HG03442 (cell line): ENCODE results near the gene GXYLT1.
"Not testable (repeated sequence)": the region's sequence is repeated elsewhere in the genome, so short reads cannot be mapped to it uniquely, and the experiment has no call there.

ENCODE experiments used
- ATAC-seq: cut with Tn5 transposase; IDR thresholded peaks from one replicate; pipeline ENCODE4 v1.9.1; 2021; ENCODE audit warnings: mild to moderate bottlenecking, moderate library complexity; ENCODE audit not compliant: unreplicated experiment

GXYLT1 gene

DNA sequence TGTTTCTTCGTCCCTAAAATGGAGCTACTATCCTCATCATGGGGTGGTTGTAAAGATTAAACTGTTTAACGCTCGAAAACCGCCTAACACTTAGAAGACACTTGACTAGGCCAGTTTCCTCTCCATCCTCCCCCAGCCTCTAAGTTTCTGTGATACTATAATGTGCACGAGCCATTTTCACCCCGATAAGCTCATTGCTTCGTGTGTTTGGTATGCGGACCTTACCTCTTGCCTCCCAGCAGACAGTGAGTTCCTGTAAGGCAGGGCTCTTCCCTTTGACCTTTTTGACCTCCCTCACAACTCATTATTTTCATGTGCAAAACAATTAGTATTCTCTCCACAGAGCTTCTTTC, 499 bp upstream of the GXYLT1 start:
- no peak for ATAC-seq

DNA sequence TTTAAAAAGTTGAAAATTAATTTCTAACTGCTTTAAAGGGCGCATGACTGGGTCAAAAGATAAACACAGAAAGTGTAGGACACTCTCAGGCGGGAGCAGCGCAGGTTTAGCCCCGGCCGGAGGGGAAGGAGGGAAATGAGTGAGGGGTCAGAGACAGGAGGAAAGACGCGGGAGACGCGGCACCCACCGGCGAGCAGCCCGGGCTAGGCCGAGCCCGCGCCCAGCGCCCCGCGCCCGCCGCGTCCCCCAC, 591 bp downstream of the GXYLT1 start:
- ATAC-seq, result no peak

DNA sequence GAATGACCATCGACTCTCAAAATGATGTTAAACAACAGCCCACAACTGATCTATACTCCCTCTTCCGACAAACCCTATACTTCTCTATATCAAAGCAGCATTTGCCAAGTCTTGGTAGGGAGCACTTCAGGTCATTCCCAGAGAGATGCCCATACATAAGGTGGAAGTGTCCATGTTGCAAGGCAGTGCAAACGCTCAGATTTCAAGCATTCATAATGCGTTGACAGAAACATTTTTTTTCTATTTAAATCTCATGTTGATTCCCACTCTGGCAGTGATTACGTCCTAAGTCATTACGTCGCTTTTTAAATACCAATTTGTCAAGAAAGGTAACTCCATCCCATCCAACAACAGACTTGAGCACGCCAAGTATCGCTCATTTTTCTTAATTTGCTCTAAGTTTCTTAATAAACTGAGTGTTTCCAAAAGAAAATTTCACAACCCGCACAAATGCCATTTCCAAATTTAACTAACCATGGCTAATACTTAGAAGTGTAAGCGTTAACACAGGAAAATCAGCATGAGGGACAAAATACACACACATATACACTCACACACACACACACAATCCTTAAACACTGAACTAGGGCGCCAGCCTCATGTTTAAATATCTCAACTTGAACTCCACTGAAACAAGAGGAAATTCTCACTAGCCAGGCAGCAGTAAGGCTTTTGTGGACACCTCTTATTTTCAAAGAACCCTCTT, 1.1 kb downstream of the GXYLT1 start:
- ATAC-seq, result no peak

GRCh38 chr12:42141981-42142606, 2.6 kb downstream of the GXYLT1 start:
- ATAC-seq, result no peak

DNA sequence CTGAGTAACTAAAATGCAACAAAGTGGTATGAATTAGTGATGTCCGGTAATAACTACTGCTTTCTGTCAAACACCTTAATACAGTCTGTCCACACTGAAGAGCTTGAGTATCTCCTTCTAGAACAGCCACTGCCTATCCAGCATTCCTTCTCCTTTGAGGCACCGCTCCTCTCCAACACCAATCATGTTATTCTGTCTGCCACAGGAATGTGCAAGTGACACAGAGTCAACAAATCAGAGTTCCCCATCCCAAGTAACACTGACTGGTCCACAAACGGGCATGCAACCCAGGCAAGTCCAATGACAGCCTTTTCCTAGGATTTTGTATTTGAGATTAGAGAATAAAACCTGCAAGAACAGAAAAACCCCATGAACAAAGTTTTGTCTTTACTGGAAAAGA, 3.8 kb downstream of the GXYLT1 start:
- no peak for ATAC-seq

GRCh38 chr12:42135259-42135814, 9.3 kb downstream of the GXYLT1 start:
- no peak for ATAC-seq

GRCh38 chr12:42130672-42131402, 13.8 kb downstream of the GXYLT1 start:
- no peak for ATAC-seq

DNA sequence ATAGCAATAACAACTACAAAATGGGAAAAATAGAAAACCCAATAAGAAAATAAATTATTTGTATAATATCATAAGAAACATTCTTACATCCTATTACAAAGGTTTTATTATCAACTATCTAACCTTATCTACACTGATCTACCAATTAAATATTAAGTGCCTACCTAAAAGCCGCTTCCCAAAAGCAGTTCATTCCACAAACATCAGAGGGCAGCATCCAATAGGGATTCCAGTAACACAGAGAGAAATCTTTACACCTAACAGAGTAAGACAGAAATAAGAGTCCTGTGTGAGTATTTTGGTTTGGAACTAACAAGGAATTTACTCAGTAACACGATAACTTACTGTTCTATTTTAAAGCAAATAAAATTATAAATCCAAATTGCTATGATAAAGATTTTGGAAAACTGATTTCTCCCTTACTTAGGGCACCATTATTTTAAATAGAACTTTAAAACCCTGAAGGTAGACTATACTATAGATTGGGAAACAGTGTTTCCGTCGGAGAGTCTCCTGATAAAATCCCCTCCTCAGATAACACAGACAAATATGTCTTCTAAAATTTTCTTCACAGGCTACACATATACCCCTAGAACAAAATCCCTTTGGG, 15.0 kb downstream of the GXYLT1 start:
- ATAC-seq, result no peak

GRCh38 chr12:42128888-42129287, 15.8 kb downstream of the GXYLT1 start:
- no peak for ATAC-seq

GRCh38 chr12:42128327-42128726, 16.3 kb downstream of the GXYLT1 start:
- no peak for ATAC-seq

DNA sequence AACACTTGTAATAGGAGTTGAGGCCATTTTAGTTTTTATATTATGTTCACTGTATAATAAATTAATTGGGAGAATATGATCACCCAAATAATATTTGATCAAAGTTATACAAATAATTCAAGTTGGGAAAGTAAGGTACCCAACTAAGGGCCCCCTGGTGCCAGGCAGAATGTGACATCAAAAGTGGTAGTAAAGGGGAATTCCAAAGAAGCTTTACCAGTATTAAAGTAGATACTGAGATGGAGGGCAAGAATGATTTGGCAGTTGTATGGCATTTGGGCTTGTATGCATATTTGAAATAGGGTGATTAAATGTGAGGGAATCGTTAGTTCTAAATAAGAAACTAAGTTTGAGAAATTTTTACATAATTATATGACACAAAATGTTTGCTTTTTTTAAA, 17.7 kb downstream of the GXYLT1 start:
- ATAC-seq, result no peak

DNA sequence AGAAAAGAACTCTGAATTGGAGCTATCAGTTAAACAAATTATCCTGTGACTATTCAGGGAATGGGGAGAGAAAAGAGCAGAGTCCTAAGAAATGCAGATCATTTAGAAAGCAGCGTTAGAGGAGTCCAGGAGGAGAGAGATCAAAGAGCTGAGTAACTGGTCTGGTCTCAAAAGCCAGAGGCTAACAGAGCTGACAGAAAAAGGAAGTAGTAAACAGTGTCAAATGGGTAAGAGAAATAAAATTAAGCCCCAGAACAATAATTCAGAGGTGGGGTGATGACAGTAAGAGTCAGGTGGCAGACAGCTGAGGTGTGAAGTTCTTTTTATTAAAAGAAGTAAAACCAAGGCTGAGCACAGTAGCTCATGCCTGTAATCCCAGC, 19.3 kb downstream of the GXYLT1 start:
- ATAC-seq, result no peak

DNA sequence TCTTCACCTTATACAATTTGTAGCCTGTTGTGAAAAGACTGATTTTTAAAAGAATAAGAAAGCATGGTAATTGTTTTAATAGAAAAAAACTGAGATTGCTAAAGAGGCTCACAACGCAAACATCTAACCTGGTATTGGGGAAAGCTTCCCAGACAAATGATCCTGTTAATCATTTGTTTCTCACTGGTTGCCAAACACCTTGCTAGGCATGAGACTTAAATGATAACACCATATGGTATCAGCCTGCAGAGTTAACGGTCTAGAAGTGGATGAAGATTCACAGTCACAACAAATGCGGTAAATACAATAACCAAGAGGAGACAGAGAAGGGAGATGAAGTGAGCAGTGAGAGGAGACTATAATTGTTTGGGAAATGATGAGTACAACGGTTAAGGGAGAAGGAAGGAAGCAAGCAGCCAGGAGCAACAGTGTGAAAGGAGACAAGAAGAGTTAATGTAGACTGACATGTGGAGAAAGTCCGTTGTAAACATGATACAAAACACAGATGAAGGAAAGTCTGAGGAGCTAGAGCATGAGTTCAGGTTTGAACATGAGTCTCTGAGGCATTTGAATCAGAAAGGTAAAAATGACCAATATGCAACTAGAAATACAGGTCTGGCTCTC, 19.8 kb downstream of the GXYLT1 start:
- no peak for ATAC-seq

GRCh38 chr12:42119085-42119633, 25.5 kb downstream of the GXYLT1 start:
- peak; percentile 55 for ATAC-seq

GRCh38 chr12:42118136-42118879, 26.4 kb downstream of the GXYLT1 start:
- ATAC-seq, result no peak

DNA sequence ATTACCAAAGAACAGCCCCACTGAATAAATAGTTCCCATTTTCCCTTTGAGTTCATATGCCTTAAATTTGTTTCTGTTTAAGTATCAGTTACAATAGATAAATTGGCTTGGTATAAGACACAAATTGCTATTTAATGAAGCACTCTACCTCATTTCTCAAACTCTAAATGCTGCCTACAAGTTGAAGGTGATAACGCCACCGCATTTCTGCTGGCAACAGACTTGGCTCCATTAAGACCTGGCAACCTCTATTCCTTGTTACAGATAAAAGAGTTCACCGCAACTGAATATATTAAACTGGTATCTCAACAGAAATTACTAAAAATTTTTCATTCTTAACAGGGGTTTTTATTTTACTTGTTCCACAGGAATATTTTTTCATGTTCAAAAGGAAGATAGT, 35.6 kb downstream of the GXYLT1 start:
- no peak for ATAC-seq

DNA sequence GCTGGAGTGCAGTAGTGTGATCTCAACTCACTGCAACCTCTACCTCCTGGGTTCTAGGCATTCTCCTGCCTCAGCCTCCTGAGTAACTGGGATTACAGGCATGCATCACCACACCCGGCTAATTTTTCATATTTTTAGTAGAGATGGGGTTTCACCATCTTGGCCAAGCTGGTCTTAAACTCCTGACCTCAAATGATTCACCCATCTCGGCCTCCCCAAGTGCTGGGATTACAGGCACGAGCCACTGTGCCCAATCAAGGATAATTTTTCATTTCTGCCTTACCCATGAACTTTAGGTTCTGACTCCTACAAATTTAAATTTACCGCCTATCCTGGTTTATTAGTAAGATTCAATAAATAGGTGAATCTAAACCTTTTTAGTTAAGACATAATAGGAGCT, 37.9 kb downstream of the GXYLT1 start:
- ATAC-seq, result not testable (repeated sequence)

DNA sequence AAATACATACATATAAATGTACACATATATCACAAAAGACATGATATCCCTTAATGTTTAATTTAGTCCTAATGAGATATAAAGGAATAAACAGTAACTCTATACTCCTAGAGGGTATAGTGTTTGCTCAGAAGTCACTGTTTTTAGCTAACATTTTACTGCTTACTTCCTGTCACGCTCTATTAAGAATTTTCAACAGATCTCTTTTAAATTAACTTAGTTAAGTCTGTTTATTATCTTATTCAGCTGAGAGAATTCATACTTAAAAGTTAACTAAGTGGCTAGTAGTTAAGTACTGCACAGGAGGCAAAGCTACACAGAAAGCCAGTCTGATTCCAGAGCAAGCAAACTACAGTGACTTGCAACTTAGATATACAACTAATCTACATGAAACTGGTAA, 39.9 kb downstream of the GXYLT1 start:
- ATAC-seq, result no peak

DNA sequence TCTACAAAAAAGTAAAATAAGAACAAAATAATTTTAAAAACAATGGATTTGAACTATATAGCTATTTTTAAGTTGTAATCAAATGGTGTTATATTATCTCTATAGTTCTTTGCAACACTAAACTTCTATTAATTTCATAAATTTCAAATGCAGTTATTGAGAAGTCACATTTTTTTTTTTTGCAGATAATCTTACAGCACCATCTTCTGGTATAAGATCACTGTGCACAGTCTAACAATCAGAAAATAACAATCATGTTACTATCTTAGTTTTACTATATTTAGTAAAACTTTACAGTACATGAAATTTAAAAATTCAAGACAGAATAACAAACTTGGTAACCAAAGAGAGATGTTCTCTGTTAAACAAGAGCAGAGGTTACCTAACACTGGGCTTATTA, 40.6 kb downstream of the GXYLT1 start:
- no peak for ATAC-seq

DNA sequence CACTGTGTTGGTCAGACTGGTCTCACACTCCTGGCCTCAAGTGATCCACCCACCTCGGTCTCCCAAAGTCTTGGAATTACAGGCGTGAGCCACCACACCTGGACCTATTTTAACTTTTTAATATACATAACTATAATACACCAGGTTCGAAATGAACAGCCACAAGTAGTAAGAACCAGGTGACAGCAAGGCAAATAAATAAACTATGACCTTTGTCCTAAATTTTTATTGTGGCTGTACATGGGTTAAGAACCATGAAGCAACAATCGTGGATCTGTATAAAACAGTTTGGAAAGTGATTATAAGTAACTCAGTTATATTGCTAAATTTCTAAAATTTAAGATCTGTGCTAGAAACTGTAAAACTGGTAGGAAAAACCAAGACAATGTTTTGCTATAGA, 41.5 kb downstream of the GXYLT1 start:
- no peak for ATAC-seq
